Endothelial cell of umbilical vein (primary cell): ENCODE measurements around the gene ZFYVE28. TPM values are rescaled to one million over a fixed set of nuclear protein-coding genes. Genes with fewer than 3 reads are reported as not detected.

Source experiments
- BruUV-seq: library from RNA; stranded (reverse); fragments of 400-500 nt; replicated peaks from 2 replicates; lab custom pipeline; 2021; lab: Mats Ljungman, UMichigan
- CTCF ChIA-PET: fragments of 300-600, 350-600 bp; sonication (Branson Sonifier 250); formaldehyde crosslinking; loops from one replicate; lab custom pipeline; 2021; ENCODE audit warnings: antibody characterized with exemption, inconsistent platforms; lab: Charles Lee
- POLR2A ChIA-PET: fragments of 300-600, 350-600 bp; sonication (Branson Sonifier 250); formaldehyde crosslinking; loops from one replicate; lab custom pipeline; 2021; ENCODE audit warnings: antibody characterized with exemption, inconsistent platforms; lab: Charles Lee
- DNase-seq: peaks from one replicate; pipeline ENCODE4 v3.0.0-alpha.2; 2011; ENCODE audit warnings: low read depth, low spot score
- FAIRE-seq: peaks from 2 replicates; lab custom pipeline; 2011; peaks lifted over from hg19 to GRCh38; lab: Jason Lieb, UNC
- H2AFZ ChIP-seq: 2 replicates; pipeline ENCODE4 v1.6.0; 2012; ENCODE audit warnings: low read depth, low read length, control low read depth, inconsistent platforms
- H3K27ac ChIP-seq: 2 replicates; pipeline ENCODE4 v1.5.1; 2011; ENCODE audit warnings: low read depth, mild to moderate bottlenecking, control low read depth, low read length, moderate library complexity; ENCODE audit not compliant: insufficient read depth
- H3K27me3 ChIP-seq, 2 experiments: 2 replicates each; pipeline versions ENCODE4 v1.6.0 to v1.6.1; 2011; ENCODE audit warnings: low read length in 2 of 2, mixed read lengths in 1 of 2; ENCODE audit not compliant: control insufficient read depth in 2 of 2, insufficient read depth in 2 of 2
- H3K36me3 ChIP-seq, 2 experiments: 2 replicates in 1 of 2; 3 replicates in 1 of 2; pipeline ENCODE4 v1.5.1; 2011; ENCODE audit warnings: low read length in 2 of 2, mild to moderate bottlenecking in 1 of 2, moderate library complexity in 1 of 2; ENCODE audit not compliant: control insufficient read depth in 2 of 2, insufficient read depth in 2 of 2; ENCODE audit errors: extremely low read depth in 1 of 2
- H3K4me1 ChIP-seq: 3 replicates; pipeline ENCODE4 v1.5.1; 2011; ENCODE audit warnings: mild to moderate bottlenecking, low read length; ENCODE audit not compliant: control insufficient read depth, insufficient read depth; ENCODE audit errors: extremely low read depth
- H3K4me2 ChIP-seq: 2 replicates; pipeline ENCODE4 v1.6.1; 2011; ENCODE audit warnings: low read length, control low read depth, mixed read lengths; ENCODE audit not compliant: insufficient read depth
- H3K4me3 ChIP-seq, 3 experiments: fragments of 200-600 bp in 1 of 3; sonication (generic), shearing (Covaris generic) in 1 of 3; replicated peaks in 1 of 3; 2 replicates each; pipeline ENCODE4 v1.5.1; 2011 to 2016; ENCODE audit warnings: control low read depth in 3 of 3, low read length in 3 of 3, mild to moderate bottlenecking in 2 of 3, inconsistent platforms in 1 of 3, low read depth in 1 of 3, moderate library complexity in 1 of 3; ENCODE audit not compliant: insufficient read depth in 1 of 3
- H3K79me2 ChIP-seq: 2 replicates; pipeline ENCODE4 v1.6.0; 2012; ENCODE audit warnings: low read length, inconsistent platforms; ENCODE audit not compliant: control insufficient read depth, insufficient read depth
- H3K9ac ChIP-seq: replicated peaks from 2 replicates; pipeline ENCODE3; 2011; ENCODE audit warnings: low read length, control low read depth; ENCODE audit not compliant: insufficient read depth; ENCODE audit errors: extremely low read depth
- H3K9me1 ChIP-seq: replicated peaks from 3 replicates; pipeline ENCODE4 v1.6.0; 2011; ENCODE audit warnings: mild to moderate bottlenecking, low read length; ENCODE audit not compliant: control insufficient read depth, insufficient read depth; ENCODE audit errors: extremely low read depth
- H3K9me3 ChIP-seq: replicated peaks from 2 replicates; pipeline ENCODE4 v1.5.1; 2012; ENCODE audit warnings: low read length, inconsistent platforms; ENCODE audit not compliant: control insufficient read depth, insufficient read depth
- H4K20me1 ChIP-seq: replicated peaks from 2 replicates; pipeline ENCODE3; 2011; ENCODE audit warnings: mild to moderate bottlenecking, low read length; ENCODE audit not compliant: control insufficient read depth, insufficient read depth; ENCODE audit errors: extremely low read depth
- EZH2 ChIP-seq: IDR thresholded peaks from 2 replicates; pipeline ENCODE4 v1.6.1; 2012; ENCODE audit warnings: borderline replicate concordance, low read depth, mild to moderate bottlenecking, moderate library complexity, low read length, inconsistent platforms; ENCODE audit not compliant: severe bottlenecking
- FOS ChIP-seq: IDR thresholded peaks from 2 replicates; pipeline ENCODE4 v1.6.1; 2011; ENCODE audit warnings: mild to moderate bottlenecking, low read length, moderate library complexity, borderline replicate concordance; ENCODE audit not compliant: insufficient read depth
- GATA2 ChIP-seq: IDR thresholded peaks from 2 replicates; pipeline ENCODE4 v1.7.0; 2011; ENCODE audit warnings: low read depth, mild to moderate bottlenecking, moderate library complexity, mixed read lengths, low read length; ENCODE audit not compliant: insufficient read length, insufficient read depth
- JUN ChIP-seq: IDR thresholded peaks from 2 replicates; pipeline ENCODE4 v1.6.1; 2011; ENCODE audit warnings: borderline replicate concordance, low read depth; ENCODE audit not compliant: insufficient read length, insufficient read depth
- MAX ChIP-seq: IDR thresholded peaks from 2 replicates; pipeline ENCODE4 v1.6.1; 2011; ENCODE audit not compliant: insufficient read depth, insufficient read length
- MYC ChIP-seq: IDR thresholded peaks from one replicate; pipeline ENCODE4 v1.6.1; 2011; ENCODE audit warnings: mild to moderate bottlenecking, low read depth, low read length
- POLR2A ChIP-seq: IDR thresholded peaks from 2 replicates; pipeline ENCODE4 v1.6.1; 2012; ENCODE audit warnings: low read depth, mild to moderate bottlenecking, control low read depth, low read length
- POLR2AphosphoS5 ChIP-seq: IDR thresholded peaks from 2 replicates; pipeline ENCODE4 v1.6.1; 2012; ENCODE audit warnings: low read depth, mild to moderate bottlenecking, control low read depth, low read length, moderate library complexity; ENCODE audit not compliant: insufficient read depth
- dilution Hi-C: fragments of 300-500 bp; cut with MboI; formaldehyde crosslinking; loops from one replicate; pipeline ENCODE4 v1.15.0; 2019; ENCODE audit warnings: low sequenced_read_pairs; ENCODE audit not compliant: extremely low pct_ligation_motif_present
- intact Hi-C: fragments of 100-400 bp; cut with micrococcal nuclease; formaldehyde crosslinking; loops from one replicate; pipeline ENCODE4 v1.10.0; 2022
- polyA plus RNA-seq, 4 experiments: library from polyadenylated mRNA; depleted of rRNA in 3 of 4; stranded (reverse) in 3 of 4; unstranded in 1 of 4; fragments of >200 nt; gene quantifications; 2 replicates each; pipeline versions ENCODE4 v1.2.1 to v1.2.3, GENCODE V29; 2011 to 2012; ENCODE audit warnings: missing spikeins in 1 of 4
- total RNA-seq: library from RNA; stranded (reverse); gene quantifications from 2 replicates; pipeline ENCODE4 v1.2.3, GENCODE V29; 2021
- TF ChIP-seq, protein P1 (sequence below), 2 donors: IDR thresholded peaks; 1 replicate in 1 of 2; 2 replicates in 1 of 2; pipeline ENCODE4 v1.5.1; 2011; ENCODE audit warnings: low read length in 2 of 2, mild to moderate bottlenecking in 2 of 2, moderate library complexity in 2 of 2, control low read depth in 1 of 2, inconsistent platforms in 1 of 2, low read depth in 1 of 2; ENCODE audit not compliant: insufficient read depth in 1 of 2; ENCODE audit errors: extremely low read depth in 1 of 2

The ZFYVE28 gene
- total and polyA plus RNA-seq, 2 donors (not counting 3 experiments of a cell fraction or from before 2014, with no cell fraction given): 5.8 to 7.1 TPM

- peaks cover under 1 to 2% of the 10 kb centered on the region in 2 experiments for H3K27me3 ChIP-seq
- H3K27ac ChIP-seq: no peak overlapping the region
- no peaks in the 10 kb centered on the region for H3K79me2 ChIP-seq
- H3K9me1 ChIP-seq: no peaks in the 10 kb centered on the region
- TF ChIP-seq MYC: no peak
- intact Hi-C loops: no loop called here
- H4K20me1 ChIP-seq: no peaks in the 10 kb centered on the region
- no peak overlapping the region for H3K4me3 ChIP-seq
- DNase-seq: no peak
- no peak overlapping the region for H3K9ac ChIP-seq
- H2AFZ ChIP-seq: no peak overlapping the region
- H3K4me1 ChIP-seq: no peaks in the 10 kb centered on the region
- no peaks in the 10 kb centered on the region for H3K36me3 ChIP-seq
- dilution Hi-C loops: no loop called here
- no peak for FAIRE-seq
- BruUV-seq: no TSS peak
- H3K9me3 ChIP-seq: no peaks in the 10 kb centered on the region
- H3K4me2 ChIP-seq: no peak overlapping the region
- CTCF ChIA-PET: no interaction called here
- POLR2A ChIA-PET: no interaction called here
Observed at GRCh38 chr4:2426069-2426397, 7.6 kb upstream of the ZFYVE28 start.

DNA sequence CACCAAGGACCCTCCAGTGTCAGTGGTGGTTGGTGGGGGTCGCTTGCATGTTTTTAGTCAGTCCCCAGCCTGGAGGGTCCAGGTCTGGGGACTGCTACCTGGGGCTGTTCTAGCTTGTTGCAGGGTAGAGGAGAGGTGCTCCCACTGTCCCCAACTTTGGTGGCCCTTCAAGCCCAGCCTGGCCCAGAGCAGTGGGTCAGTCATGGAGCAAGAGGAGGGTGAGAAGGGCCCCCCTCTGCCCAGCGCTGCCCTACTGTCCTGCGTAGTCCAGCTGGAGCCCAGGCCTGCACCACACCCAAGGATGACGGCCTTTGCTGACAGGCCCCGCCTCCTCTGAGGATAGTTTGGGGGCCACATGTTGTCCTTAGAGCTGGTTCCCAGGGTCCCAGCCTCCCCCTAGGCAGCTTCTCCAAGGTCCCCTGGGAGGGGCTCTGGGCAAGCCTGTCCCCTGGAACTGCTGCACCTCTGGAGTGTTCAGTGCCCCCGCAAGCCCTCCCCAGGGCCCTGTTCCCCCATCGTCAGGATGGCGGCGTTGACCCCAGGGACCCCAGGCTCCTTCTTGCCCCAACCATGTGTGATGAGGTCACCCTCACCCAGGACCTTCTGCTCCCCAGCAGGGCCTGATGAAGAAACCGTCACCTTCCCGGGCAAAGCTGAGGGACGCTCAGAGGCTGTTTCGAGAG, 7.1 kb upstream of the ZFYVE28 start:
- Histone ChIP-seq H3K36me3 (no peaks in the 10 kb centered on the region), H3K27me3 (peaks cover 5 to 6% of the 10 kb centered on the region in 2 experiments), H3K4me3 (no peak overlapping the region), H3K4me1 (no peaks in the 10 kb centered on the region), H3K79me2 (no peaks in the 10 kb centered on the region), H4K20me1 (no peaks in the 10 kb centered on the region), H3K4me2 (no peak overlapping the region), H2AFZ (no peak overlapping the region), H3K27ac (no peak overlapping the region), H3K9me3 (no peaks in the 10 kb centered on the region), H3K9me1 (no peaks in the 10 kb centered on the region), H3K9ac (no peak overlapping the region)
- dilution Hi-C loops: no loop called here
- ChIA-PET POLR2A (no interaction called here), CTCF (interaction anchor here (1.2 to 2.5 kb wide), 2 partner anchors 10 to 206 kb away, joined by 3 to 9 read pairs; no protein-coding TSS in a partner anchor)
- no TSS peak for BruUV-seq
- TF ChIP-seq POLR2AphosphoS5 (no peak), FOS (no peak), MYC (no peak), POLR2A (no peak), MAX (no peak), EZH2 (no peak), JUN (no peak), GATA2 (no peak)
- TF ChIP-seq, protein P1, sequence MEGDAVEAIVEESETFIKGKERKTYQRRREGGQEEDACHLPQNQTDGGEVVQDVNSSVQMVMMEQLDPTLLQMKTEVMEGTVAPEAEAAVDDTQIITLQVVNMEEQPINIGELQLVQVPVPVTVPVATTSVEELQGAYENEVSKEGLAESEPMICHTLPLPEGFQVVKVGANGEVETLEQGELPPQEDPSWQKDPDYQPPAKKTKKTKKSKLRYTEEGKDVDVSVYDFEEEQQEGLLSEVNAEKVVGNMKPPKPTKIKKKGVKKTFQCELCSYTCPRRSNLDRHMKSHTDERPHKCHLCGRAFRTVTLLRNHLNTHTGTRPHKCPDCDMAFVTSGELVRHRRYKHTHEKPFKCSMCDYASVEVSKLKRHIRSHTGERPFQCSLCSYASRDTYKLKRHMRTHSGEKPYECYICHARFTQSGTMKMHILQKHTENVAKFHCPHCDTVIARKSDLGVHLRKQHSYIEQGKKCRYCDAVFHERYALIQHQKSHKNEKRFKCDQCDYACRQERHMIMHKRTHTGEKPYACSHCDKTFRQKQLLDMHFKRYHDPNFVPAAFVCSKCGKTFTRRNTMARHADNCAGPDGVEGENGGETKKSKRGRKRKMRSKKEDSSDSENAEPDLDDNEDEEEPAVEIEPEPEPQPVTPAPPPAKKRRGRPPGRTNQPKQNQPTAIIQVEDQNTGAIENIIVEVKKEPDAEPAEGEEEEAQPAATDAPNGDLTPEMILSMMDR (IDR thresholded peaks at IDR 0.05; ENCODE audit: extremely low read depth in 1 of 2, insufficient read depth in 1 of 2, low read depth in 1 of 2, low read length in 2 of 2): no peak
- intact Hi-C loops: no loop called here
- FAIRE-seq (no peak), DNase-seq (no peak)
